Activated T-helper 2 cell treated with anti-CD3 and anti-CD28 coated beads, Interferon-gamma antibody, Interleukin-2, Interleukin-4, amounts not matched to agents 10 μg/mL and 5 μg/mL and 100 μg/mL, durations not matched to agents 14 hours and 24 hours and 36 hours (primary cell): ENCODE results near the gene URGCP. TPM values are rescaled to one million over a fixed set of nuclear protein-coding genes. Genes with fewer than 3 reads are reported as not detected.
"Not testable (repeated sequence)": the region's sequence is repeated elsewhere in the genome, so short reads cannot be mapped to it uniquely, and the experiment has no call there.

Source experiments
- DNase-seq: peaks from one replicate; pipeline ENCODE4 v3.0.0; 2021; ENCODE audit warnings: low spot score
- H3K27ac Mint-ChIP-seq: one replicate; pipeline ENCODE4 v1.8.0; 2021; ENCODE audit warnings: mixed read lengths
- H3K27me3 Mint-ChIP-seq: one replicate; pipeline ENCODE4 v1.8.0; 2021; ENCODE audit warnings: low read depth, mixed read lengths
- H3K36me3 Mint-ChIP-seq: one replicate; pipeline ENCODE4 v1.8.0; 2021; ENCODE audit warnings: low read depth, mixed read lengths
- H3K4me1 Mint-ChIP-seq: one replicate; pipeline ENCODE4 v1.8.0; 2021; ENCODE audit warnings: low read depth, mixed read lengths
- H3K4me3 Mint-ChIP-seq: one replicate; pipeline ENCODE4 v1.8.0; 2021; ENCODE audit warnings: low read depth, mild to moderate bottlenecking, moderate library complexity, mixed read lengths
- H3K9me3 Mint-ChIP-seq: one replicate; pipeline ENCODE4 v1.8.0; 2021; ENCODE audit warnings: mixed read lengths
- intact Hi-C: fragments of 100-400 bp; cut with micrococcal nuclease; formaldehyde crosslinking; loops from one replicate; pipeline ENCODE4 v1.15.1; 2023
- total RNA-seq: library from RNA; stranded (reverse); gene quantifications from 2 replicates; pipeline ENCODE4 v1.2.3, GENCODE V29; 2022

The URGCP gene
- total RNA-seq, 1 donor from 2014 or later: 23.7 TPM

- H3K9me3 Mint-ChIP-seq: no peaks in the 10 kb centered on the region
- no peaks in the 10 kb centered on the region for H3K27me3 Mint-ChIP-seq
- no peaks in the 10 kb centered on the region for H3K36me3 Mint-ChIP-seq
- peaks cover 22% of the 10 kb centered on the region for H3K4me1 Mint-ChIP-seq
- intact Hi-C loops: no loop called here
- H3K4me3 Mint-ChIP-seq: no peak overlapping the region
- no peak for DNase-seq
- H3K27ac Mint-ChIP-seq: no peak overlapping the region
These were observed 1.7 kb downstream of the URGCP start for GRCh38 chr7:43904533-43905208.

GRCh38 chr7:43902542-43903054 lies 3.8 kb downstream of the URGCP start:
- peaks cover 22% of the 10 kb centered on the region for H3K4me1 Mint-ChIP-seq
- no peak overlapping the region for H3K4me3 Mint-ChIP-seq
- intact Hi-C loops: no loop called here

GRCh38 chr7:43898571-43898970 lies 7.8 kb downstream of the URGCP start:
- H3K9me3 Mint-ChIP-seq, H3K4me1 Mint-ChIP-seq, H3K4me3 Mint-ChIP-seq, intact Hi-C loops, H3K27ac Mint-ChIP-seq, DNase-seq, H3K27me3 Mint-ChIP-seq: not testable (repeated sequence)
- H3K36me3 Mint-ChIP-seq: peaks cover 13% of the 10 kb centered on the region

More at GRCh38 chr7:43902542-43903054, 3.8 kb downstream of the URGCP start:
- no peaks in the 10 kb centered on the region for H3K27me3 Mint-ChIP-seq
- no peak for DNase-seq
- H3K36me3 Mint-ChIP-seq: no peaks in the 10 kb centered on the region
- no peak overlapping the region for H3K27ac Mint-ChIP-seq
- no peaks in the 10 kb centered on the region for H3K9me3 Mint-ChIP-seq

GRCh38 chr7:43895847-43896415 lies 10.5 kb downstream of the URGCP start:
- peaks cover 10% of the 10 kb centered on the region for H3K4me1 Mint-ChIP-seq

GRCh38 chr7:43891069-43891955 lies 15.1 kb downstream of the URGCP start:
- no peaks in the 10 kb centered on the region for H3K9me3 Mint-ChIP-seq
- peaks cover 13% of the 10 kb centered on the region for H3K4me1 Mint-ChIP-seq
- no peak overlapping the region for H3K27ac Mint-ChIP-seq
- H3K4me3 Mint-ChIP-seq: no peak overlapping the region
- intact Hi-C loops: no loop called here
- no peak for DNase-seq
- no peaks in the 10 kb centered on the region for H3K27me3 Mint-ChIP-seq
- peaks cover 14% of the 10 kb centered on the region for H3K36me3 Mint-ChIP-seq

More at GRCh38 chr7:43895847-43896415, 10.5 kb downstream of the URGCP start:
- Mint-ChIP-seq H3K9me3 (no peaks in the 10 kb centered on the region), H3K4me3 (no peak overlapping the region), H3K36me3 (peaks cover 16% of the 10 kb centered on the region), H3K27ac (no peak overlapping the region), H3K27me3 (no peaks in the 10 kb centered on the region)
- no peak for DNase-seq
- intact Hi-C loops: no loop called here

- H3K4me3 Mint-ChIP-seq: no peak overlapping the region
- peaks cover 11% of the 10 kb centered on the region for H3K36me3 Mint-ChIP-seq
- no peak overlapping the region for H3K27ac Mint-ChIP-seq
These were observed 15.9 kb downstream of the URGCP start for GRCh38 chr7:43890468-43890867.

GRCh38 chr7:43888993-43889945 lies 17.1 kb downstream of the URGCP start:
- Mint-ChIP-seq H3K36me3 (peaks cover 11% of the 10 kb centered on the region), H3K27me3 (no peaks in the 10 kb centered on the region), H3K4me1 (peaks cover 13% of the 10 kb centered on the region), H3K27ac (no peak overlapping the region), H3K9me3 (no peaks in the 10 kb centered on the region), H3K4me3 (no peak overlapping the region)
- no peak for DNase-seq
- intact Hi-C loops: no loop called here

More at GRCh38 chr7:43890468-43890867, 15.9 kb downstream of the URGCP start:
- Mint-ChIP-seq H3K27me3 (no peaks in the 10 kb centered on the region), H3K4me1 (peaks cover 13% of the 10 kb centered on the region), H3K9me3 (no peaks in the 10 kb centered on the region)
- DNase-seq: no peak
- intact Hi-C loops: no loop called here

- Mint-ChIP-seq H3K27ac (no peak overlapping the region), H3K27me3 (no peaks in the 10 kb centered on the region), H3K4me1 (peaks cover 2% of the 10 kb centered on the region), H3K9me3 (no peaks in the 10 kb centered on the region), H3K4me3 (no peak overlapping the region), H3K36me3 (peaks cover 30% of the 10 kb centered on the region)
- no peak for DNase-seq
- intact Hi-C loops: no loop called here
These were observed 21.8 kb downstream of the URGCP start for GRCh38 chr7:43884617-43885016.

- Mint-ChIP-seq H3K36me3 (peaks cover 33% of the 10 kb centered on the region), H3K4me1 (no peaks in the 10 kb centered on the region), H3K27ac (no peak overlapping the region), H3K4me3 (no peak overlapping the region), H3K9me3 (no peaks in the 10 kb centered on the region), H3K27me3 (no peaks in the 10 kb centered on the region)
- no peak for DNase-seq
- intact Hi-C loops: no loop called here
These were observed 22.2 kb downstream of the URGCP start for GRCh38 chr7:43884209-43884608.

- Mint-ChIP-seq H3K27me3 (no peaks in the 10 kb centered on the region), H3K4me1 (no peaks in the 10 kb centered on the region), H3K9me3 (no peaks in the 10 kb centered on the region), H3K27ac (no peak overlapping the region), H3K36me3 (peaks cover 60% of the 10 kb centered on the region), H3K4me3 (no peak overlapping the region)
- DNase-seq: no peak
- intact Hi-C loops: no loop called here
These were observed 25.8 kb downstream of the URGCP start for GRCh38 chr7:43880596-43880995.

GRCh38 chr7:43879477-43879876 lies 26.9 kb downstream of the URGCP start:
- H3K27ac Mint-ChIP-seq: no peak overlapping the region
- peaks cover 65% of the 10 kb centered on the region for H3K36me3 Mint-ChIP-seq
- no peaks in the 10 kb centered on the region for H3K4me1 Mint-ChIP-seq
- no peak overlapping the region for H3K4me3 Mint-ChIP-seq
- H3K27me3 Mint-ChIP-seq: no peaks in the 10 kb centered on the region
- DNase-seq: no peak
- intact Hi-C loops: no loop called here
- no peaks in the 10 kb centered on the region for H3K9me3 Mint-ChIP-seq

GRCh38 chr7:43878867-43879266 lies 27.5 kb downstream of the URGCP start:
- Mint-ChIP-seq H3K4me1 (no peaks in the 10 kb centered on the region), H3K9me3 (no peaks in the 10 kb centered on the region)

More at GRCh38 chr7:43878867-43879266, 27.5 kb downstream of the URGCP start:
- Mint-ChIP-seq H3K27me3 (no peaks in the 10 kb centered on the region), H3K36me3 (peaks cover 60% of the 10 kb centered on the region), H3K4me3 (no peak overlapping the region), H3K27ac (no peak overlapping the region)
- no peak for DNase-seq
- intact Hi-C loops: no loop called here
